ENCODE measurements around the gene MYZAP. TPM values are rescaled to one million over a fixed set of nuclear protein-coding genes. Genes with fewer than 3 reads are reported as not detected.

MYZAP gene
- total and polyA plus RNA-seq, 10 of the 15 experiments (the other 5 are each of a cell fraction or from before 2014, with no cell fraction given), result not detected

DNA sequence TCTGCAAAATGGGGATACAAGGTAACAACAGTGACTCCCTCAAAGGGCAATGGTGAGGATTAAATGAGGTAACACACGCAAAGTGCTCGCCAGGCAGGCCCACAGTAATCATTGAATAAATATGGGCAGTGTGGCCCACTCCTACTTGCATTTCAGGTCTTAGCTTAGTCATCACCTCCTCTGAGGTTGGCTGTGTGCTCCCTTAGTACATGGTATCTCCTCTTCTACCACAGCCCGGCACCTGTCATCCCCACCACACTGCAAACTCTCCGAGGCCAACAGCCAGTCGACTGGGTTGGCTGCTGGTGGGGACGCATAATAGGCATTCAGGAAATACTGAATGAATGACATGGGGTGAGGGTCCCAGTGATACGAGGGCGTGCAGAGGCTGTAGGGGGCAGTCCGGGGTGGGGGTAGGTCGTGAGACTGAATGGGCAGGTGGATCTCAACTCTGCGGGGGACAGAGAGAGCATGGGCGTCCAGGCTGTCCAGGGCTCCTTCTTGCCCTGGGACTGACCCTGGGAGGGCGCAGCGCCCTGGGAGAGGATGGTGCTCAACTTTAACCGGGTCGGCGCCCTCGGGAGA lies 375 bp upstream of the MYZAP start:
- intact Hi-C loops (cut with micrococcal nuclease; ENCODE audit: unreplicated experiment), result no loop called here
- ChIA-PET CTCF (no interaction called here), RAD21 (ENCODE audit: unreplicated experiment) (no interaction called here), SMC1A (ENCODE audit: uncharacterized antibody, unreplicated experiment) (interaction anchor here (0.6 kb wide), 1 partner anchor 339 kb away, joined by 3 read pairs; no protein-coding TSS in a partner anchor), POLR2A (no interaction called here)
- H3K4me2 ChIP-seq (ENCODE audit: control insufficient read depth, insufficient read depth), result 0 out of 2 replicates have a peak overlapping the region, but pooled peaks have one; percentile 30
- no peak overlapping the region for H3K27ac ChIP-seq (ENCODE audit: control insufficient read depth, insufficient read depth)
- ATAC-seq (no peak), DNase-seq (ENCODE audit: low read depth, low spot score) (no peak), FAIRE-seq (no peak)
- no peak overlapping the region for H3K4me3 ChIP-seq
- no peaks in the 10 kb centered on the region for H3K36me3 ChIP-seq (ENCODE audit: control insufficient read depth in 2 of 2, insufficient read depth in 2 of 2, low read length in 1 of 2)
- TF ChIP-seq TCF3 (IDR thresholded peaks at IDR 0.05; ENCODE audit: borderline replicate concordance, insufficient read depth, low read depth, low read length), result no peak
- no peak for TF ChIP-seq SUPT20H (IDR thresholded peaks at IDR 0.05; ENCODE audit: borderline replicate concordance, control insufficient read depth, low read depth, low read length)
- no peak for TF ChIP-seq SP1 (IDR thresholded peaks at IDR 0.05; ENCODE audit: low read depth, low read length)
- no peak for TF ChIP-seq SREBF1 (IDR thresholded peaks at IDR 0.05; ENCODE audit: low read length)
- TF ChIP-seq, protein P1, sequence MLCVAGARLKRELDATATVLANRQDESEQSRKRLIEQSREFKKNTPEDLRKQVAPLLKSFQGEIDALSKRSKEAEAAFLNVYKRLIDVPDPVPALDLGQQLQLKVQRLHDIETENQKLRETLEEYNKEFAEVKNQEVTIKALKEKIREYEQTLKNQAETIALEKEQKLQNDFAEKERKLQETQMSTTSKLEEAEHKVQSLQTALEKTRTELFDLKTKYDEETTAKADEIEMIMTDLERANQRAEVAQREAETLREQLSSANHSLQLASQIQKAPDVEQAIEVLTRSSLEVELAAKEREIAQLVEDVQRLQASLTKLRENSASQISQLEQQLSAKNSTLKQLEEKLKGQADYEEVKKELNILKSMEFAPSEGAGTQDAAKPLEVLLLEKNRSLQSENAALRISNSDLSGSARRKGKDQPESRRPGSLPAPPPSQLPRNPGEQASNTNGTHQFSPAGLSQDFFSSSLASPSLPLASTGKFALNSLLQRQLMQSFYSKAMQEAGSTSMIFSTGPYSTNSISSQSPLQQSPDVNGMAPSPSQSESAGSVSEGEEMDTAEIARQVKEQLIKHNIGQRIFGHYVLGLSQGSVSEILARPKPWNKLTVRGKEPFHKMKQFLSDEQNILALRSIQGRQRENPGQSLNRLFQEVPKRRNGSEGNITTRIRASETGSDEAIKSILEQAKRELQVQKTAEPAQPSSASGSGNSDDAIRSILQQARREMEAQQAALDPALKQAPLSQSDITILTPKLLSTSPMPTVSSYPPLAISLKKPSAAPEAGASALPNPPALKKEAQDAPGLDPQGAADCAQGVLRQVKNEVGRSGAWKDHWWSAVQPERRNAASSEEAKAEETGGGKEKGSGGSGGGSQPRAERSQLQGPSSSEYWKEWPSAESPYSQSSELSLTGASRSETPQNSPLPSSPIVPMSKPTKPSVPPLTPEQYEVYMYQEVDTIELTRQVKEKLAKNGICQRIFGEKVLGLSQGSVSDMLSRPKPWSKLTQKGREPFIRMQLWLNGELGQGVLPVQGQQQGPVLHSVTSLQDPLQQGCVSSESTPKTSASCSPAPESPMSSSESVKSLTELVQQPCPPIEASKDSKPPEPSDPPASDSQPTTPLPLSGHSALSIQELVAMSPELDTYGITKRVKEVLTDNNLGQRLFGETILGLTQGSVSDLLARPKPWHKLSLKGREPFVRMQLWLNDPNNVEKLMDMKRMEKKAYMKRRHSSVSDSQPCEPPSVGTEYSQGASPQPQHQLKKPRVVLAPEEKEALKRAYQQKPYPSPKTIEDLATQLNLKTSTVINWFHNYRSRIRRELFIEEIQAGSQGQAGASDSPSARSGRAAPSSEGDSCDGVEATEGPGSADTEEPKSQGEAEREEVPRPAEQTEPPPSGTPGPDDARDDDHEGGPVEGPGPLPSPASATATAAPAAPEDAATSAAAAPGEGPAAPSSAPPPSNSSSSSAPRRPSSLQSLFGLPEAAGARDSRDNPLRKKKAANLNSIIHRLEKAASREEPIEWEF (IDR thresholded peaks at IDR 0.05; ENCODE audit: insufficient replicate concordance, low read depth, low read length), result no peak
- TF ChIP-seq IKZF2 (IDR thresholded peaks at IDR 0.05), result no peak
- no peak for TF ChIP-seq NFXL1 (IDR thresholded peaks at IDR 0.05; ENCODE audit: borderline replicate concordance)
- no peak for TF ChIP-seq MXI1 (IDR thresholded peaks at IDR 0.05; ENCODE audit: low read depth, low read length)
- no peak for TF ChIP-seq YY1 (IDR thresholded peaks at IDR 0.05; ENCODE audit: low read depth, low read length)
- no peak for TF ChIP-seq RBBP5 (conservative IDR thresholded peaks at IDR 0.05)
- no peak for TF ChIP-seq CHD4 (IDR thresholded peaks at IDR 0.05)
- 20% methylated on average over 16 of the region's 18 CpGs for WGBS (ENCODE audit: insufficient coverage, insufficient replicate concordance, low lambda C conversion rate, missing lambda C conversion rate)
- H3K4me1 ChIP-seq (ENCODE audit: control insufficient read depth, insufficient read depth, low read length), result no peaks in the 10 kb centered on the region
- no TSS peak for BruUV-seq (replicated peaks)
- H2AFZ ChIP-seq (ENCODE audit: control insufficient read depth, low read depth, low read length), result no peak overlapping the region
- in situ Hi-C loops (cut with MboI), result no loop called here
- H3K9ac ChIP-seq (ENCODE audit: control insufficient read depth, insufficient read depth, low read length), result no peak overlapping the region
- H3K9me3 ChIP-seq (replicated peaks; ENCODE audit: control insufficient read depth, insufficient read depth, low read length), result no peaks in the 10 kb centered on the region
- no peaks in the 10 kb centered on the region for H4K20me1 ChIP-seq (ENCODE audit: control insufficient read depth, insufficient read depth)
- peaks cover 5 to 12% of the 10 kb centered on the region in 2 experiments for H3K27me3 ChIP-seq (replicated peaks in 1 of 2; ENCODE audit: control insufficient read depth in 2 of 2, insufficient read depth in 2 of 2, low read length in 1 of 2)
- H3K79me2 ChIP-seq (ENCODE audit: control insufficient read depth, insufficient read depth, low read length), result no peaks in the 10 kb centered on the region

All from GM12878 (cell line).